Stimulated activated CD8-positive, alpha-beta memory T cell treated with anti-CD3 and anti-CD28 coated beads, Interleukin-15, amount 100 ng/mL, for 4 hours (primary cell): ENCODE measurements around the gene PRR14.

Experiments used
- DNase-seq, 2 donors: peaks; one replicate each; pipeline ENCODE4 v3.0.0-alpha.2; 2020; ENCODE audit warnings: low read depth in 2 of 2

The PRR14 gene

GRCh38 chr16:30659507-30660423, 9.0 kb downstream of the PRR14 start:
- DNase-seq, result peak; percentile 26 to 41

- DNase-seq, result peak; percentile 54 to 78
Measured at GRCh38 chr16:30660424-30661261, 9.9 kb downstream of the PRR14 start.

- no peak for DNase-seq
Measured at GRCh38 chr16:30662449-30662848, 11.7 kb downstream of the PRR14 start.

- DNase-seq, result no peak
Measured at GRCh38 chr16:30663038-30663437, 12.3 kb downstream of the PRR14 start.

GRCh38 chr16:30663820-30664219, 13.1 kb downstream of the PRR14 start:
- no peak for DNase-seq

- no peak for DNase-seq
Measured at GRCh38 chr16:30664616-30665109, 13.9 kb downstream of the PRR14 start.

- DNase-seq, result no peak
Measured at GRCh38 chr16:30665155-30665829, 14.5 kb downstream of the PRR14 start.

- DNase-seq, result no peak
Measured at GRCh38 chr16:30665830-30666190, 15.1 kb downstream of the PRR14 start.

- no peak for DNase-seq
Measured at GRCh38 chr16:30666681-30667080, 15.9 kb downstream of the PRR14 start.

- DNase-seq, result no peak
Measured at GRCh38 chr16:30667361-30667905, 16.7 kb downstream of the PRR14 start.

GRCh38 chr16:30668393-30668792, 17.6 kb downstream of the PRR14 start:
- DNase-seq, result no peak

GRCh38 chr16:30669026-30669902, 18.5 kb downstream of the PRR14 start:
- DNase-seq, result no peak

- no peak for DNase-seq
Measured at GRCh38 chr16:30669903-30670824, 19.4 kb downstream of the PRR14 start.

- no peak for DNase-seq
Measured at GRCh38 chr16:30675143-30675542, 24.4 kb downstream of the PRR14 start.

- DNase-seq, result no peak
Measured at GRCh38 chr16:30677931-30678585, 27.3 kb downstream of the PRR14 start.

- DNase-seq, result no peak
Measured at GRCh38 chr16:30678586-30678970, 27.8 kb downstream of the PRR14 start.

- no peak for DNase-seq
Measured at GRCh38 chr16:30680326-30680725, 29.6 kb downstream of the PRR14 start.

GRCh38 chr16:30688701-30689100, 37.9 kb downstream of the PRR14 start:
- no peak for DNase-seq

- DNase-seq, result no peak
Measured at GRCh38 chr16:30691907-30692306, 41.1 kb downstream of the PRR14 start.
